ENCODE data around the gene ATMIN. TPM values are rescaled to one million over a fixed set of nuclear protein-coding genes. Genes with fewer than 3 reads are reported as not detected.

ATMIN gene, protein sequence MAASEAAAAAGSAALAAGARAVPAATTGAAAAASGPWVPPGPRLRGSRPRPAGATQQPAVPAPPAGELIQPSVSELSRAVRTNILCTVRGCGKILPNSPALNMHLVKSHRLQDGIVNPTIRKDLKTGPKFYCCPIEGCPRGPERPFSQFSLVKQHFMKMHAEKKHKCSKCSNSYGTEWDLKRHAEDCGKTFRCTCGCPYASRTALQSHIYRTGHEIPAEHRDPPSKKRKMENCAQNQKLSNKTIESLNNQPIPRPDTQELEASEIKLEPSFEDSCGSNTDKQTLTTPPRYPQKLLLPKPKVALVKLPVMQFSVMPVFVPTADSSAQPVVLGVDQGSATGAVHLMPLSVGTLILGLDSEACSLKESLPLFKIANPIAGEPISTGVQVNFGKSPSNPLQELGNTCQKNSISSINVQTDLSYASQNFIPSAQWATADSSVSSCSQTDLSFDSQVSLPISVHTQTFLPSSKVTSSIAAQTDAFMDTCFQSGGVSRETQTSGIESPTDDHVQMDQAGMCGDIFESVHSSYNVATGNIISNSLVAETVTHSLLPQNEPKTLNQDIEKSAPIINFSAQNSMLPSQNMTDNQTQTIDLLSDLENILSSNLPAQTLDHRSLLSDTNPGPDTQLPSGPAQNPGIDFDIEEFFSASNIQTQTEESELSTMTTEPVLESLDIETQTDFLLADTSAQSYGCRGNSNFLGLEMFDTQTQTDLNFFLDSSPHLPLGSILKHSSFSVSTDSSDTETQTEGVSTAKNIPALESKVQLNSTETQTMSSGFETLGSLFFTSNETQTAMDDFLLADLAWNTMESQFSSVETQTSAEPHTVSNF
- total RNA-seq, result 52.8 and 56.8 TPM in 2 replicates
- 38.1 and 43.8 TPM in 2 replicates for polyA plus RNA-seq
- polyA plus RNA-seq (2012), result 23.2 and 23.9 TPM in 2 replicates
- polyA minus RNA-seq (ENCODE audit: low replicate concordance), result 13.4 and 17.4 TPM in 2 replicates

DNA sequence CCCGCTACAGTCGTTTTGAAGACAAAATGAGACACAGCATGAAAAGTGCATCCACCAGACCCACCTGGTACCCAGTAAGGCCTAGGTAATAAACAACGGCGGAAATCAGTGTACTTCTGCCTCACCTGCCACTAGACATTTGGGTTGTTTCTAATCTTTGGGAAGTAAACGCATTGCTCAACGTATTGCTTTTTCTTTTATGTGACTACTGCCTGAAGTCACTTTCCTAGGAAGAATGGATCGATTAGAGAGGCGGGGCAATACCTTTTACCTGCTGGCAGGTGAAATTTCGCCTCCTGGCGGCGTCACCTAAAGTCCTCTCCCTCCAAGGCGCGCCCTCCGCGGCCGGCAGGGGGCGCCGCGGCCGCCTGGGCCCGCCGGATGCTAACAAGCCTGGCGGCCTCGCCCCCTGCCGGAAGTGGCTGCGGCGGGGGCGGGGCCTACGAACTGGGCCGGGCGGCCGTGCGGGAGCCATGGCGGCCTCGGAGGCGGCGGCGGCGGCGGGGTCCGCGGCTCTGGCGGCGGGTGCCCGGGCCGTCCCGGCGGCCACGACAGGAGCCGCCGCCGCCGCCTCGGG lies at the start of gene ATMIN:
ATMIN (plus strand) TSS at position 445 of the 577 bp plus-strand sequence; CDS start at position 474, 29 bp downstream.
- H3K4me2 ChIP-seq (ENCODE audit: extremely low read depth, insufficient read depth, low read length), result peak within 1 kb of the TSS; percentile 95
- no peaks in the 10 kb centered on the region for H3K4me1 ChIP-seq (ENCODE audit: control insufficient read depth, extremely low read depth, insufficient read depth, low read length)
- TF ChIP-seq, protein P1, sequence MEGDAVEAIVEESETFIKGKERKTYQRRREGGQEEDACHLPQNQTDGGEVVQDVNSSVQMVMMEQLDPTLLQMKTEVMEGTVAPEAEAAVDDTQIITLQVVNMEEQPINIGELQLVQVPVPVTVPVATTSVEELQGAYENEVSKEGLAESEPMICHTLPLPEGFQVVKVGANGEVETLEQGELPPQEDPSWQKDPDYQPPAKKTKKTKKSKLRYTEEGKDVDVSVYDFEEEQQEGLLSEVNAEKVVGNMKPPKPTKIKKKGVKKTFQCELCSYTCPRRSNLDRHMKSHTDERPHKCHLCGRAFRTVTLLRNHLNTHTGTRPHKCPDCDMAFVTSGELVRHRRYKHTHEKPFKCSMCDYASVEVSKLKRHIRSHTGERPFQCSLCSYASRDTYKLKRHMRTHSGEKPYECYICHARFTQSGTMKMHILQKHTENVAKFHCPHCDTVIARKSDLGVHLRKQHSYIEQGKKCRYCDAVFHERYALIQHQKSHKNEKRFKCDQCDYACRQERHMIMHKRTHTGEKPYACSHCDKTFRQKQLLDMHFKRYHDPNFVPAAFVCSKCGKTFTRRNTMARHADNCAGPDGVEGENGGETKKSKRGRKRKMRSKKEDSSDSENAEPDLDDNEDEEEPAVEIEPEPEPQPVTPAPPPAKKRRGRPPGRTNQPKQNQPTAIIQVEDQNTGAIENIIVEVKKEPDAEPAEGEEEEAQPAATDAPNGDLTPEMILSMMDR (conservative IDR thresholded peaks at IDR 0.05 in 1 of 2, IDR thresholded peaks at IDR 0.05 in 1 of 2; ENCODE audit: low read depth in 1 of 2, low read length in 2 of 2), result peak; percentile 66 to 90
- TF ChIP-seq EZH2 (IDR thresholded peaks at IDR 0.05; ENCODE audit: low read length, missing control alignments), result no peak
- H3K79me2 ChIP-seq (ENCODE audit: control insufficient read depth, insufficient read depth, low read length), result peaks cover 18% of the 10 kb centered on the region
- peak; percentile 69 to 75 for DNase-seq (ENCODE audit: low read depth in 2 of 2)
- H4K20me1 ChIP-seq (ENCODE audit: control insufficient read depth, extremely low read depth, insufficient read depth, low read length), result no peaks in the 10 kb centered on the region
- peak within 1 kb of the TSS; percentile 53 for H3K27ac ChIP-seq (ENCODE audit: insufficient read depth, low read length)
- peak within 1 kb of the TSS; percentile 74 for H2AFZ ChIP-seq (ENCODE audit: low read length)
- no peaks in the 10 kb centered on the region for H3K9me3 ChIP-seq (ENCODE audit: control insufficient read depth, insufficient read depth, low read depth, low read length)
- H3K9ac ChIP-seq (ENCODE audit: insufficient read depth, low read length), result peak within 1 kb of the TSS; percentile 67
- peak within 1 kb of the TSS; percentile 74 to 90 (median 78) for H3K4me3 ChIP-seq (replicated peaks in 1 of 4; ENCODE audit: control extremely low read depth in 1 of 4, insufficient read depth in 1 of 4, low read depth in 3 of 4, low read length in 4 of 4)
- H3K27me3 ChIP-seq (ENCODE audit: control insufficient read depth, insufficient read depth, low read length), result no peaks in the 10 kb centered on the region
- H3K36me3 ChIP-seq (ENCODE audit: control insufficient read depth, insufficient read depth, low read length), result no peaks in the 10 kb centered on the region

DNA sequence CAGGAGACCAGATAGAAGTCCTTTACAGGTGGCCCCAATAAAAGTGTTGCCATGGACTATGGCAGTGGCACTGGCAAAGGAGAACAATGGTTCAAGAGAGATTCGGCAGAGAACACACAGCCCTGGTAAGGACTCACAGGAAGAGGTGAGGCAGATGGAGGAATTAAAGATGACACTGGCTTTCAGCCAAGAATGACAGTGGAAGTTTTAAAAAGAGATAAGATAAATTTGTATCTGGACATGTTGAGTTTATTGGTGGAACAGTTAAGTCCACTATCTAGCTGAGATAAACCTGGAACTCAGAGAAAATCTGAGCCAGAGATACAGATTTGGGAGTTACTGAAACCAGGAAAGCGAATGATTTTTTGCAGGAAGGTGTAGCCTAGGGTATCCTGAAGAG lies 49.1 kb upstream of the ATMIN start:
- H3K36me3 ChIP-seq (ENCODE audit: control insufficient read depth, insufficient read depth, low read length), result peaks cover under 1% of the 10 kb centered on the region
- DNase-seq (ENCODE audit: low read depth in 2 of 2), result no peak
- no peak overlapping the region for H3K4me2 ChIP-seq (ENCODE audit: extremely low read depth, insufficient read depth, low read length)
- no peaks in the 10 kb centered on the region for H4K20me1 ChIP-seq (ENCODE audit: control insufficient read depth, extremely low read depth, insufficient read depth, low read length)
- no peaks in the 10 kb centered on the region for H3K4me1 ChIP-seq (ENCODE audit: control insufficient read depth, extremely low read depth, insufficient read depth, low read length)
- TF ChIP-seq EZH2 (IDR thresholded peaks at IDR 0.05; ENCODE audit: low read length, missing control alignments), result no peak
- TF ChIP-seq, protein P1 (conservative IDR thresholded peaks at IDR 0.05 in 1 of 2, IDR thresholded peaks at IDR 0.05 in 1 of 2; ENCODE audit: low read depth in 1 of 2, low read length in 2 of 2), result no peak
- H3K9ac ChIP-seq (ENCODE audit: insufficient read depth, low read length), result no peak overlapping the region
- no peak overlapping the region for H3K4me3 ChIP-seq (replicated peaks in 1 of 4; ENCODE audit: control extremely low read depth in 1 of 4, insufficient read depth in 1 of 4, low read depth in 3 of 4, low read length in 4 of 4)
- H3K27ac ChIP-seq (ENCODE audit: insufficient read depth, low read length), result no peak overlapping the region
- no peaks in the 10 kb centered on the region for H3K9me3 ChIP-seq (ENCODE audit: control insufficient read depth, insufficient read depth, low read depth, low read length)
- H2AFZ ChIP-seq (ENCODE audit: low read length), result no peak overlapping the region
- H3K79me2 ChIP-seq (ENCODE audit: control insufficient read depth, insufficient read depth, low read length), result peaks cover 29% of the 10 kb centered on the region
- H3K27me3 ChIP-seq (ENCODE audit: control insufficient read depth, insufficient read depth, low read length), result no peaks in the 10 kb centered on the region

DNA sequence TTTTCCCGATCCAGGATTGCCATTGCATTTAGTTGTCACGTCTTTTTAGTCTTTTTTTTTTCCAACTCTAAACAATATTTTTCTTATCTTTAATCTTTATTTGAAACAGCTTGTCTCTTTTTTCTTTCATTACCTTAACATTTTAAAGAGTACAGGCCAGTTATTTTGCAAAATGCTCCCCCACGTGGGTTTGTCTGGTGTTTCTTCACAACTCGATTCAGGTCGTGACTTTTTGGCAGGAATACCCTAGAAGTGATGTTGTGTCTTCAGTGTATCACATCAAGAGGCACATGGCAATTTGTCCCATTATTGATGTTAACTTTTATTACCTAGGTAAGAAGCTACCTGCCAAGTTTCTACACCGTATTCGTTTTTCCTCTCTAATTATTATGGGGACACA lies 46.9 kb upstream of the ATMIN start:
- no peaks in the 10 kb centered on the region for H4K20me1 ChIP-seq (ENCODE audit: control insufficient read depth, extremely low read depth, insufficient read depth, low read length)
- no peaks in the 10 kb centered on the region for H3K27me3 ChIP-seq (ENCODE audit: control insufficient read depth, insufficient read depth, low read length)
- H3K9ac ChIP-seq (ENCODE audit: insufficient read depth, low read length), result no peak overlapping the region
- H3K4me1 ChIP-seq (ENCODE audit: control insufficient read depth, extremely low read depth, insufficient read depth, low read length), result peaks cover 8% of the 10 kb centered on the region
- no peak overlapping the region for H3K4me3 ChIP-seq (replicated peaks in 1 of 4; ENCODE audit: control extremely low read depth in 1 of 4, insufficient read depth in 1 of 4, low read depth in 3 of 4, low read length in 4 of 4)
- H3K9me3 ChIP-seq (ENCODE audit: control insufficient read depth, insufficient read depth, low read depth, low read length), result no peaks in the 10 kb centered on the region
- H3K4me2 ChIP-seq (ENCODE audit: extremely low read depth, insufficient read depth, low read length), result no peak overlapping the region
- H3K27ac ChIP-seq (ENCODE audit: insufficient read depth, low read length), result no peak overlapping the region
- H2AFZ ChIP-seq (ENCODE audit: low read length), result no peak overlapping the region
- peaks cover 45% of the 10 kb centered on the region for H3K79me2 ChIP-seq (ENCODE audit: control insufficient read depth, insufficient read depth, low read length)
- TF ChIP-seq, protein P1 (conservative IDR thresholded peaks at IDR 0.05 in 1 of 2, IDR thresholded peaks at IDR 0.05 in 1 of 2; ENCODE audit: low read depth in 1 of 2, low read length in 2 of 2), result no peak
- no peak for TF ChIP-seq EZH2 (IDR thresholded peaks at IDR 0.05; ENCODE audit: low read length, missing control alignments)
- H3K36me3 ChIP-seq (ENCODE audit: control insufficient read depth, insufficient read depth, low read length), result peaks cover 1% of the 10 kb centered on the region
- DNase-seq (ENCODE audit: low read depth in 2 of 2), result no peak
